ENCODE measurements around the gene ITK. TPM values are rescaled to one million over a fixed set of nuclear protein-coding genes. Genes with fewer than 3 reads are reported as not detected.

Gene ITK
- total and polyA plus RNA-seq, 2 experiments from 2014 or later = 0.08 TPM; not detected in 1

DNA sequence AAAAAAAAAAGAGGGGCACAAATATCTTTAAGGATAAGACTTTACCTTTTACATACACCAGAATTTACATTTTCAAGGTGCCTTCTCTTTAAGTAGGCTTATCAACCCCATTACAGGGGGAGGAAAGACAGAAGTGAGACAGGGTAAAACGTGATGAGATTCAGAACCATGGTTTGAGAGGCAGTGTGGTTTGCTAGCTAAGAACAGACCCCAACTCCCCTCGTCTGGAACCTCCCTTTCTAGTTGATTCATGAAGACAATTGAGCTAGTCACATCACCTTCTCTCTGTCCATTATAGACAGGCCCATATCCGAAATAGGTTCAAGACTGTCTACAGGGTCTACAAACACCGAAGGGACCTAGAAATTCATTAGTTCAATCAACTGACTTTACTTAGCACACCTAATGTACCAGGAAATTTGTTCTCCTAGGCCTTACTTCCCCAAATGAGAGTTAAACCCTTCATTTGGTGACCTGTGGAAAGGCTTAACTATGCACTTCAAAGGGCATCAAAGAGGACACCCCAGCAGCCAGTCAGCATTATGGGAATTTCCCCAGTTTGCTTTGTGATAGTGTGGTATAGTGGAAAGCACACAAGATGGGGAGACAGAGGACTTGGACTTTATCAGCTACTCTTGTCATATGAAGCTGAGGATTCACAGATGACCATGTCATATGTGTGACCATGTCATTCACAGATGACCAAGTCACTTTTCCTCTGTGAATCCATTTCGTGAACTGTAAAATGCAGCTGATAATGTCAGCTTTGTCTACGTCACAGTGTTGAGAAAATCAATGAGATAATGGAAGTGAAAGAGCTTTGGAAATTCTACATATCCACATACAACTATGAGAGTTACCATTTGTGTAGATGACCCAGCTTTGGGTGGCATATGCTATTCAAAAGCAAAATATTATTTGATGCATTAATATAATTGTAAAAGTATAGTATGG lies 45.1 kb downstream of the ITK start:
- H3K9me2 ChIP-seq (ENCODE audit: insufficient read depth) = no peaks in the 10 kb centered on the region
- no peaks in the 10 kb centered on the region for H3K79me2 ChIP-seq (replicated peaks; ENCODE audit: insufficient read depth)
- no peaks in the 10 kb centered on the region for H4K20me1 ChIP-seq (replicated peaks; ENCODE audit: insufficient read depth)
- no peaks in the 10 kb centered on the region for H3K36me3 ChIP-seq (ENCODE audit: insufficient read depth)
- H2AFZ ChIP-seq = no peak overlapping the region
- H3K27me3 ChIP-seq (ENCODE audit: insufficient read depth) = no peaks in the 10 kb centered on the region
- no peak overlapping the region for H3K4me3 ChIP-seq
- no peak for DNase-seq (ENCODE audit: low spot score)
- no peaks in the 10 kb centered on the region for H3K36me3 Mint-ChIP-seq (ENCODE audit: low read depth)
- H3K4me3 Mint-ChIP-seq = no peak overlapping the region
- H3K4me2 ChIP-seq = no peak overlapping the region
- H3K27ac ChIP-seq (ENCODE audit: low read depth) = no peak overlapping the region
- H3K4me1 ChIP-seq (ENCODE audit: insufficient read depth) = no peaks in the 10 kb centered on the region
- TF ChIP-seq ZNF331 (CRISPR knock-in tag; IDR thresholded peaks at IDR 0.05; ENCODE audit: low read depth) = no peak
- no peak for TF ChIP-seq POLR2AphosphoS5 (IDR thresholded peaks at IDR 0.05; ENCODE audit: low read depth)
- no peak for TF ChIP-seq NANOG (IDR thresholded peaks at IDR 0.05; ENCODE audit: borderline replicate concordance)
- TF ChIP-seq, protein P1, sequence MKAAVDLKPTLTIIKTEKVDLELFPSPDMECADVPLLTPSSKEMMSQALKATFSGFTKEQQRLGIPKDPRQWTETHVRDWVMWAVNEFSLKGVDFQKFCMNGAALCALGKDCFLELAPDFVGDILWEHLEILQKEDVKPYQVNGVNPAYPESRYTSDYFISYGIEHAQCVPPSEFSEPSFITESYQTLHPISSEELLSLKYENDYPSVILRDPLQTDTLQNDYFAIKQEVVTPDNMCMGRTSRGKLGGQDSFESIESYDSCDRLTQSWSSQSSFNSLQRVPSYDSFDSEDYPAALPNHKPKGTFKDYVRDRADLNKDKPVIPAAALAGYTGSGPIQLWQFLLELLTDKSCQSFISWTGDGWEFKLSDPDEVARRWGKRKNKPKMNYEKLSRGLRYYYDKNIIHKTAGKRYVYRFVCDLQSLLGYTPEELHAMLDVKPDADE (IDR thresholded peaks at IDR 0.05) = no peak
- TF ChIP-seq CTCF (conservative IDR thresholded peaks at IDR 0.05; ENCODE audit: low read depth in 2 of 2) = no peak
- no peak for TF ChIP-seq EZH2 (IDR thresholded peaks at IDR 0.05; ENCODE audit: low read depth, unreplicated experiment)
- TF ChIP-seq CREB1 (CRISPR knock-in tag; IDR thresholded peaks at IDR 0.05; ENCODE audit: low read depth) = no peak
- TF ChIP-seq, protein P2, sequence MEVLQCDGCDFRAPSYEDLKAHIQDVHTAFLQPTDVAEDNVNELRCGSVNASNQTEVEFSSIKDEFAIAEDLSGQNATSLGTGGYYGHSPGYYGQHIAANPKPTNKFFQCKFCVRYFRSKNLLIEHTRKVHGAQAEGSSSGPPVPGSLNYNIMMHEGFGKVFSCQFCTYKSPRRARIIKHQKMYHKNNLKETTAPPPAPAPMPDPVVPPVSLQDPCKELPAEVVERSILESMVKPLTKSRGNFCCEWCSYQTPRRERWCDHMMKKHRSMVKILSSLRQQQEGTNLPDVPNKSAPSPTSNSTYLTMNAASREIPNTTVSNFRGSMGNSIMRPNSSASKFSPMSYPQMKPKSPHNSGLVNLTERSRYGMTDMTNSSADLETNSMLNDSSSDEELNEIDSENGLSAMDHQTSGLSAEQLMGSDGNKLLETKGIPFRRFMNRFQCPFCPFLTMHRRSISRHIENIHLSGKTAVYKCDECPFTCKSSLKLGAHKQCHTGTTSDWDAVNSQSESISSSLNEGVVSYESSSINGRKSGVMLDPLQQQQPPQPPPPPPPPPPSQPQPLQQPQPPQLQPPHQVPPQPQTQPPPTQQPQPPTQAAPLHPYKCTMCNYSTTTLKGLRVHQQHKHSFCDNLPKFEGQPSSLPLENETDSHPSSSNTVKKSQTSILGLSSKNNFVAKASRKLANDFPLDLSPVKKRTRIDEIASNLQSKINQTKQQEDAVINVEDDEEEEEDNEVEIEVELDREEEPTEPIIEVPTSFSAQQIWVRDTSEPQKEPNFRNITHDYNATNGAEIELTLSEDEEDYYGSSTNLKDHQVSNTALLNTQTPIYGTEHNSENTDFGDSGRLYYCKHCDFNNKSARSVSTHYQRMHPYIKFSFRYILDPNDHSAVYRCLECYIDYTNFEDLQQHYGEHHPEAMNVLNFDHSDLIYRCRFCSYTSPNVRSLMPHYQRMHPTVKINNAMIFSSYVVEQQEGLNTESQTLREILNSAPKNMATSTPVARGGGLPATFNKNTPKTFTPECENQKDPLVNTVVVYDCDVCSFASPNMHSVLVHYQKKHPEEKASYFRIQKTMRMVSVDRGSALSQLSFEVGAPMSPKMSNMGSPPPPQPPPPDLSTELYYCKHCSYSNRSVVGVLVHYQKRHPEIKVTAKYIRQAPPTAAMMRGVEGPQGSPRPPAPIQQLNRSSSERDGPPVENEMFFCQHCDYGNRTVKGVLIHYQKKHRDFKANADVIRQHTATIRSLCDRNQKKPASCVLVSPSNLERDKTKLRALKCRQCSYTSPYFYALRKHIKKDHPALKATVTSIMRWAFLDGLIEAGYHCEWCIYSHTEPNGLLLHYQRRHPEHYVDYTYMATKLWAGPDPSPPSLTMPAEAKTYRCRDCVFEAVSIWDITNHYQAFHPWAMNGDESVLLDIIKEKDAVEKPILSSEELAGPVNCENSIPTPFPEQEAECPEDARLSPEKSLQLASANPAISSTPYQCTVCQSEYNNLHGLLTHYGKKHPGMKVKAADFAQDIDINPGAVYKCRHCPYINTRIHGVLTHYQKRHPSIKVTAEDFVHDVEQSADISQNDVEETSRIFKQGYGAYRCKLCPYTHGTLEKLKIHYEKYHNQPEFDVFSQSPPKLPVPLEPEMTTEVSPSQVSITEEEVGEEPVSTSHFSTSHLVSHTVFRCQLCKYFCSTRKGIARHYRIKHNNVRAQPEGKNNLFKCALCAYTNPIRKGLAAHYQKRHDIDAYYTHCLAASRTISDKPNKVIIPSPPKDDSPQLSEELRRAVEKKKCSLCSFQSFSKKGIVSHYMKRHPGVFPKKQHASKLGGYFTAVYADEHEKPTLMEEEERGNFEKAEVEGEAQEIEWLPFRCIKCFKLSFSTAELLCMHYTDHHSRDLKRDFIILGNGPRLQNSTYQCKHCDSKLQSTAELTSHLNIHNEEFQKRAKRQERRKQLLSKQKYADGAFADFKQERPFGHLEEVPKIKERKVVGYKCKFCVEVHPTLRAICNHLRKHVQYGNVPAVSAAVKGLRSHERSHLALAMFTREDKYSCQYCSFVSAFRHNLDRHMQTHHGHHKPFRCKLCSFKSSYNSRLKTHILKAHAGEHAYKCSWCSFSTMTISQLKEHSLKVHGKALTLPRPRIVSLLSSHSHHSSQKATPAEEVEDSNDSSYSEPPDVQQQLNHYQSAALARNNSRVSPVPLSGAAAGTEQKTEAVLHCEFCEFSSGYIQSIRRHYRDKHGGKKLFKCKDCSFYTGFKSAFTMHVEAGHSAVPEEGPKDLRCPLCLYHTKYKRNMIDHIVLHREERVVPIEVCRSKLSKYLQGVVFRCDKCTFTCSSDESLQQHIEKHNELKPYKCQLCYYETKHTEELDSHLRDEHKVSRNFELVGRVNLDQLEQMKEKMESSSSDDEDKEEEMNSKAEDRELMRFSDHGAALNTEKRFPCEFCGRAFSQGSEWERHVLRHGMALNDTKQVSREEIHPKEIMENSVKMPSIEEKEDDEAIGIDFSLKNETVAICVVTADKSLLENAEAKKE (CRISPR knock-in tag; IDR thresholded peaks at IDR 0.05) = no peak
- TF ChIP-seq, protein P3, sequence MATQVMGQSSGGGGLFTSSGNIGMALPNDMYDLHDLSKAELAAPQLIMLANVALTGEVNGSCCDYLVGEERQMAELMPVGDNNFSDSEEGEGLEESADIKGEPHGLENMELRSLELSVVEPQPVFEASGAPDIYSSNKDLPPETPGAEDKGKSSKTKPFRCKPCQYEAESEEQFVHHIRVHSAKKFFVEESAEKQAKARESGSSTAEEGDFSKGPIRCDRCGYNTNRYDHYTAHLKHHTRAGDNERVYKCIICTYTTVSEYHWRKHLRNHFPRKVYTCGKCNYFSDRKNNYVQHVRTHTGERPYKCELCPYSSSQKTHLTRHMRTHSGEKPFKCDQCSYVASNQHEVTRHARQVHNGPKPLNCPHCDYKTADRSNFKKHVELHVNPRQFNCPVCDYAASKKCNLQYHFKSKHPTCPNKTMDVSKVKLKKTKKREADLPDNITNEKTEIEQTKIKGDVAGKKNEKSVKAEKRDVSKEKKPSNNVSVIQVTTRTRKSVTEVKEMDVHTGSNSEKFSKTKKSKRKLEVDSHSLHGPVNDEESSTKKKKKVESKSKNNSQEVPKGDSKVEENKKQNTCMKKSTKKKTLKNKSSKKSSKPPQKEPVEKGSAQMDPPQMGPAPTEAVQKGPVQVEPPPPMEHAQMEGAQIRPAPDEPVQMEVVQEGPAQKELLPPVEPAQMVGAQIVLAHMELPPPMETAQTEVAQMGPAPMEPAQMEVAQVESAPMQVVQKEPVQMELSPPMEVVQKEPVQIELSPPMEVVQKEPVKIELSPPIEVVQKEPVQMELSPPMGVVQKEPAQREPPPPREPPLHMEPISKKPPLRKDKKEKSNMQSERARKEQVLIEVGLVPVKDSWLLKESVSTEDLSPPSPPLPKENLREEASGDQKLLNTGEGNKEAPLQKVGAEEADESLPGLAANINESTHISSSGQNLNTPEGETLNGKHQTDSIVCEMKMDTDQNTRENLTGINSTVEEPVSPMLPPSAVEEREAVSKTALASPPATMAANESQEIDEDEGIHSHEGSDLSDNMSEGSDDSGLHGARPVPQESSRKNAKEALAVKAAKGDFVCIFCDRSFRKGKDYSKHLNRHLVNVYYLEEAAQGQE (IDR thresholded peaks at IDR 0.05; ENCODE audit: unreplicated experiment) = no peak
- no peak for TF ChIP-seq EZH2phosphoT487 (IDR thresholded peaks at IDR 0.05; ENCODE audit: unreplicated experiment)
- no peak for TF ChIP-seq STAT1 (IDR thresholded peaks at IDR 0.05; ENCODE audit: unreplicated experiment)
- no peak for TF ChIP-seq JUNB (IDR thresholded peaks at IDR 0.05; ENCODE audit: unreplicated experiment)
- TF ChIP-seq ZNF114 (CRISPR knock-in tag; IDR thresholded peaks at IDR 0.05) = no peak
- no peaks in the 10 kb centered on the region for H3K27me3 Mint-ChIP-seq (ENCODE audit: insufficient read depth, low read depth, poor library complexity)
- no peaks in the 10 kb centered on the region for H3K4me1 Mint-ChIP-seq
- no peaks in the 10 kb centered on the region for H3F3A ChIP-seq (replicated peaks; ENCODE audit: low read depth)
- H3K9me3 Mint-ChIP-seq = no peaks in the 10 kb centered on the region
- no peak overlapping the region for H3K27ac Mint-ChIP-seq
- no peak for ATAC-seq
